Activated naive CD8-positive, alpha-beta T cell treated with anti-CD3 and anti-CD28 coated beads, Interleukin-2, amount 50 U/mL, for 24 hours (primary cell): Measurements from ENCODE around the gene KIF3A.
"Not testable (repeated sequence)": the region's sequence is repeated elsewhere in the genome, so short reads cannot be mapped to it uniquely, and the experiment has no call there.

Experiments
- ATAC-seq: fragments of 150-1000 bp; cut with Tn5 transposase; one replicate; pipeline ENCODE4 v1.10.0; 2021
- DNase-seq: peaks from one replicate; pipeline ENCODE4 v3.0.0; 2021
- H3K27ac Mint-ChIP-seq: one replicate; pipeline ENCODE4 v1.8.0; 2021; ENCODE audit warnings: mild to moderate bottlenecking, mixed read lengths
- H3K27me3 Mint-ChIP-seq: one replicate; pipeline ENCODE4 v1.8.0; 2021; ENCODE audit warnings: mixed read lengths
- H3K36me3 Mint-ChIP-seq: one replicate; pipeline ENCODE4 v1.8.0; 2021; ENCODE audit warnings: low read depth, mixed read lengths
- H3K4me1 Mint-ChIP-seq: one replicate; pipeline ENCODE4 v1.8.0; 2021; ENCODE audit warnings: mixed read lengths
- H3K4me3 Mint-ChIP-seq: one replicate; pipeline ENCODE4 v1.8.0; 2021; ENCODE audit warnings: mild to moderate bottlenecking, moderate library complexity, mixed read lengths
- H3K9me3 Mint-ChIP-seq: one replicate; pipeline ENCODE4 v1.8.0; 2021; ENCODE audit warnings: mixed read lengths

The KIF3A gene

GRCh38 chr5:132734687-132735086 lies 2.7 kb downstream of the KIF3A start:
- Mint-ChIP-seq H3K4me1 (peaks cover 28% of the 10 kb centered on the region), H3K9me3 (no peaks in the 10 kb centered on the region), H3K4me3 (no peak overlapping the region), H3K27me3 (no peaks in the 10 kb centered on the region), H3K36me3 (peaks cover under 1% of the 10 kb centered on the region), H3K27ac (no peak overlapping the region)
- DNase-seq (no peak), ATAC-seq (no peak)

GRCh38 chr5:132733499-132734148 lies 3.7 kb downstream of the KIF3A start:
- Mint-ChIP-seq H3K9me3 (no peaks in the 10 kb centered on the region), H3K27ac (no peak overlapping the region), H3K36me3 (peaks cover 2% of the 10 kb centered on the region)

GRCh38 chr5:132729896-132730295 lies 7.5 kb downstream of the KIF3A start:
- Mint-ChIP-seq H3K9me3 (no peaks in the 10 kb centered on the region), H3K4me1 (peaks cover 5% of the 10 kb centered on the region), H3K27me3 (no peaks in the 10 kb centered on the region), H3K27ac (no peak overlapping the region), H3K36me3 (peaks cover 3% of the 10 kb centered on the region), H3K4me3 (no peak overlapping the region)
- ATAC-seq (no peak), DNase-seq (no peak)

More at GRCh38 chr5:132733499-132734148, 3.7 kb downstream of the KIF3A start:
- Mint-ChIP-seq H3K27me3 (no peaks in the 10 kb centered on the region), H3K4me3 (no peak overlapping the region), H3K4me1 (peaks cover 28% of the 10 kb centered on the region)
- ATAC-seq, result no peak
- DNase-seq, result no peak

GRCh38 chr5:132725745-132726144 lies 11.6 kb downstream of the KIF3A start:
- no peak for ATAC-seq

GRCh38 chr5:132718544-132719312 lies 18.6 kb downstream of the KIF3A start:
- H3K4me1 Mint-ChIP-seq, result peaks cover 14% of the 10 kb centered on the region
- no peak for DNase-seq
- no peaks in the 10 kb centered on the region for H3K27me3 Mint-ChIP-seq
- no peak overlapping the region for H3K27ac Mint-ChIP-seq
- no peak for ATAC-seq
- no peak overlapping the region for H3K4me3 Mint-ChIP-seq
- H3K9me3 Mint-ChIP-seq, result no peaks in the 10 kb centered on the region
- H3K36me3 Mint-ChIP-seq, result peaks cover 5% of the 10 kb centered on the region

More at GRCh38 chr5:132725745-132726144, 11.6 kb downstream of the KIF3A start:
- Mint-ChIP-seq H3K36me3 (peaks cover 12% of the 10 kb centered on the region), H3K9me3 (no peaks in the 10 kb centered on the region), H3K27ac (no peak overlapping the region), H3K4me3 (no peak overlapping the region), H3K27me3 (no peaks in the 10 kb centered on the region), H3K4me1 (peaks cover 5% of the 10 kb centered on the region)
- no peak for DNase-seq

GRCh38 chr5:132714456-132715307 lies 22.7 kb downstream of the KIF3A start:
- no peaks in the 10 kb centered on the region for H3K27me3 Mint-ChIP-seq
- peak overlapping the region; percentile 0 for H3K4me3 Mint-ChIP-seq
- H3K4me1 Mint-ChIP-seq, result peaks cover 14% of the 10 kb centered on the region
- DNase-seq (no peak), ATAC-seq (peak; percentile 33)
- H3K27ac Mint-ChIP-seq, result no peak overlapping the region
- no peaks in the 10 kb centered on the region for H3K9me3 Mint-ChIP-seq
- peaks cover 2% of the 10 kb centered on the region for H3K36me3 Mint-ChIP-seq

GRCh38 chr5:132708645-132709044 lies 28.7 kb downstream of the KIF3A start:
- no peak overlapping the region for H3K27ac Mint-ChIP-seq
- no peaks in the 10 kb centered on the region for H3K9me3 Mint-ChIP-seq
- no peaks in the 10 kb centered on the region for H3K4me1 Mint-ChIP-seq
- no peak overlapping the region for H3K4me3 Mint-ChIP-seq
- peaks cover 2% of the 10 kb centered on the region for H3K36me3 Mint-ChIP-seq
- DNase-seq, result no peak
- H3K27me3 Mint-ChIP-seq, result no peaks in the 10 kb centered on the region
- no peak for ATAC-seq

GRCh38 chr5:132704875-132705274 lies 32.5 kb downstream of the KIF3A start:
- Mint-ChIP-seq H3K4me1 (no peaks in the 10 kb centered on the region), H3K27me3 (no peaks in the 10 kb centered on the region), H3K36me3 (peaks cover 24% of the 10 kb centered on the region), H3K4me3 (no peak overlapping the region), H3K27ac (no peak overlapping the region), H3K9me3 (no peaks in the 10 kb centered on the region)
- DNase-seq, result no peak
- no peak for ATAC-seq

GRCh38 chr5:132695956-132696355 lies 41.4 kb downstream of the KIF3A start:
- no peak overlapping the region for H3K4me3 Mint-ChIP-seq
- DNase-seq (no peak), ATAC-seq (no peak)
- no peaks in the 10 kb centered on the region for H3K9me3 Mint-ChIP-seq
- no peaks in the 10 kb centered on the region for H3K27me3 Mint-ChIP-seq
- peaks cover 19% of the 10 kb centered on the region for H3K36me3 Mint-ChIP-seq
- H3K4me1 Mint-ChIP-seq, result peaks cover 6% of the 10 kb centered on the region
- H3K27ac Mint-ChIP-seq, result no peak overlapping the region

- no peak overlapping the region for H3K27ac Mint-ChIP-seq
- ATAC-seq (no peak), DNase-seq (no peak)
- H3K4me1 Mint-ChIP-seq, result peaks cover 26% of the 10 kb centered on the region
- no peaks in the 10 kb centered on the region for H3K27me3 Mint-ChIP-seq
- H3K36me3 Mint-ChIP-seq, result peaks cover 2% of the 10 kb centered on the region
- no peaks in the 10 kb centered on the region for H3K9me3 Mint-ChIP-seq
- no peak overlapping the region for H3K4me3 Mint-ChIP-seq
These were observed 44.7 kb downstream of the KIF3A start for GRCh38 chr5:132692632-132692967.

- ATAC-seq, H3K27ac Mint-ChIP-seq, H3K9me3 Mint-ChIP-seq, H3K36me3 Mint-ChIP-seq, H3K4me3 Mint-ChIP-seq, DNase-seq, H3K27me3 Mint-ChIP-seq: not testable (repeated sequence)
- H3K4me1 Mint-ChIP-seq, result peaks cover 27% of the 10 kb centered on the region
These were observed 45.4 kb downstream of the KIF3A start for GRCh38 chr5:132691755-132692631.

GRCh38 chr5:132690156-132690555 lies 47.2 kb downstream of the KIF3A start:
- H3K36me3 Mint-ChIP-seq, result peaks cover 2% of the 10 kb centered on the region
- no peak for DNase-seq
- no peaks in the 10 kb centered on the region for H3K27me3 Mint-ChIP-seq
- H3K9me3 Mint-ChIP-seq, result no peaks in the 10 kb centered on the region
- peaks cover 38% of the 10 kb centered on the region for H3K4me1 Mint-ChIP-seq
- H3K4me3 Mint-ChIP-seq, result no peak overlapping the region
- ATAC-seq, result no peak
- H3K27ac Mint-ChIP-seq, result no peak overlapping the region

- Mint-ChIP-seq H3K27ac (no peak overlapping the region), H3K4me3 (no peak overlapping the region), H3K4me1 (peaks cover 44% of the 10 kb centered on the region), H3K27me3 (no peaks in the 10 kb centered on the region), H3K9me3 (no peaks in the 10 kb centered on the region), H3K36me3 (peaks cover 2% of the 10 kb centered on the region)
- ATAC-seq (no peak), DNase-seq (no peak)
These were observed 47.8 kb downstream of the KIF3A start for GRCh38 chr5:132689513-132689912.
